ENCODE results near the gene LEMD3.

The LEMD3 gene

DNA sequence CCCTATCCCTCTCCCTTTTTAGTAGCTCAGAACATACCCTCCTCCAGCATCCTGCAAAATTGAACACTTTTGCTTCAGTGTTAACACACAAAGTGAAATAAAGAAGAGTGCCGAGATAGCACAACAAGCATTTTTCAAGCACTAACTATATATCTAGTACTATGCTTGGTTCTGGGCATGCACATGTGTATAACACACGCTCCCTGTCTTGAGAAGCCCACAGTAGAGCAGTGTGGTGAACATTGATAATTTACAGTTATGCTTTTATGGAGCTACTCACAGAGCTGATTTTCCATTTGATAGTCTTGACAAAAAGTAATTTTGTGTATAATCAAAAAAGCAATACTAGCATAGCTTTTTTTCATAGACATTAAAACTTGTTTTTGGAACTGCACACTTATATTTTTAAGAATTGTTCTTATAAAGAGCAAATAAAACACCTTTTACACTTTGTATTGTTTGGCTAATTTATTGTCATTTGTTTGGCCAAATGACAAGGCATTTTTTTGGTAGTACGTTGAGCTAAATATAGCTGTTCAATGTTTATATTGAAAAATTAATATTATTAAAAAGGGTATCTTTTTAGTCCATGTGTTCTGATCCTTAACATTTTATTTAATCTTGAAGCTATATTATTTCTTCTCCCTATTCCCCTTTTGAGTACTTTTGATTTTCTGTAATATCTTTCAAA lies 39.7 kb downstream of the LEMD3 start:
- Histone ChIP-seq H3K79me2 (ENCODE audit: control insufficient read depth, insufficient read depth, low read length, unreplicated experiment) (peaks cover 26% of the 10 kb centered on the region), H2AFZ (ENCODE audit: low read length, unreplicated experiment) (no peak overlapping the region), H3K36me3 (ENCODE audit: insufficient read depth, low read length) (no peaks in the 10 kb centered on the region), H3K27me3 (ENCODE audit: insufficient read depth, low read length) (no peaks in the 10 kb centered on the region), H3K27ac (ENCODE audit: low read depth, low read length) (no peak overlapping the region), H3K4me1 (ENCODE audit: control insufficient read depth, insufficient read depth, low read length, unreplicated experiment) (no peaks in the 10 kb centered on the region), H3K4me3 (ENCODE audit: low read depth, low read length) (no peak overlapping the region)

DNA sequence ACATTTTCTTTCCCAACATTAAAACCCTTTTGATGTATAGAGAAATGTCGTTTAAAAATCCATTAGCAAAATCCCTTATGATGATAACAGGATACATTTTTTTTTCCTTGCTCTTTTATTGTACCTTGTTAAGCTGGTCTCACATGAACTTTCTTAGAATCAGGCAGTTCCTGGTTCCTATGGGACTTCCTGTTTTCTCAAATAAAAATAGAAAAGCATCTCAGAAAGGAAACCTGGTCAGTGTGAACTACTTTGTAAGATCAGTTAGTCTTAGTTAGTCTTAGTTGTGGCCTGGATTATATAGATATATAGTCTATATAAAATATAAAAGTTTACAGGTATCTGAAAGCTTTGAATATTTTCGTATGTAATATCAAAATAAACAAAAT lies 40.3 kb downstream of the LEMD3 start:
- peaks cover 26% of the 10 kb centered on the region for H3K79me2 ChIP-seq (ENCODE audit: control insufficient read depth, insufficient read depth, low read length, unreplicated experiment)
- H3K4me3 ChIP-seq (ENCODE audit: low read depth, low read length), result no peak overlapping the region
- no peak overlapping the region for H2AFZ ChIP-seq (ENCODE audit: low read length, unreplicated experiment)
- H3K27me3 ChIP-seq (ENCODE audit: insufficient read depth, low read length), result no peaks in the 10 kb centered on the region
- H3K27ac ChIP-seq (ENCODE audit: low read depth, low read length), result no peak overlapping the region
- H3K36me3 ChIP-seq (ENCODE audit: insufficient read depth, low read length), result no peaks in the 10 kb centered on the region
- H3K4me1 ChIP-seq (ENCODE audit: control insufficient read depth, insufficient read depth, low read length, unreplicated experiment), result no peaks in the 10 kb centered on the region

DNA sequence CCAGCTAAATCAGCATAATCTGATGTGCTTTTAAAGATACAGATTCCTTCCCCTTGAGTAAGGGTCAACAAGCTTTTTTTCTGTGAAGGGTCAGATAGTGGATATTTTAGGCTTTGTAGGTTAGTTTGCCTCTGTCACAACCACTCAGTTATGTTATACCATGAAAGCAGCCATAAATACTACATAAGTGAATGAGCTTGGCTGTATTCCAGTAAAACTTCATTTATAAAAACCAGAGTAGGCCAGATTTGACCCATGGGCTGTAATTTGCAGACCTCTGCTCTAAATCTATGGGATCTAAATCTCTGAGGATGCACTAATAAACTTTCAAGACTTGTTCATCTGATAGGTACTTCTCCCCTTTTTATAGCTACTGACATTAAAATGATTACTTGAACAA lies 47.7 kb downstream of the LEMD3 start:
- Histone ChIP-seq H3K4me1 (ENCODE audit: control insufficient read depth, insufficient read depth, low read length, unreplicated experiment) (no peaks in the 10 kb centered on the region), H3K36me3 (ENCODE audit: insufficient read depth, low read length) (peaks cover 36% of the 10 kb centered on the region), H2AFZ (ENCODE audit: low read length, unreplicated experiment) (no peak overlapping the region), H3K79me2 (ENCODE audit: control insufficient read depth, insufficient read depth, low read length, unreplicated experiment) (no peaks in the 10 kb centered on the region), H3K27ac (ENCODE audit: low read depth, low read length) (no peak overlapping the region), H3K27me3 (ENCODE audit: insufficient read depth, low read length) (no peaks in the 10 kb centered on the region), H3K4me3 (ENCODE audit: low read depth, low read length) (no peak overlapping the region)

DNA sequence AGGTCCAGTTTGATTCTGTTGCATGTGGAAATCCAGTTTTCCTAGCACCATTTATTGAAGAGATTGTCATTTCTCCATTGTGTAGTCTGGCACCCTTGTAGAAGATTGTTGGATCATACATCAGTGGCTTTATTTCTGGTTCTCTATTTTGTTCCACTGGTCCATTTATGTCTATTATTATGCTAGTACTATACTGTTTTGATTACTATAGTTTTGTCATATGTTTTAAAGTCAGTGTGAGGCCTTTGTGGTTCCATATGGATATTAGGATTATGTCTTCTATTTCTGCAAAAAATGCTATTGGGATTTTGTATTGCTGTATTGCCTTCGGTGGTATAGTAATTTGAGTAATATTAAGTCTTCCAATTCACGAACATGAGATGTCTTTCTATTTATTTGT lies 51.4 kb downstream of the LEMD3 start:
- H3K4me3 ChIP-seq (ENCODE audit: low read depth, low read length), result no peak overlapping the region
- no peak overlapping the region for H2AFZ ChIP-seq (ENCODE audit: low read length, unreplicated experiment)
- H3K79me2 ChIP-seq (ENCODE audit: control insufficient read depth, insufficient read depth, low read length, unreplicated experiment), result no peaks in the 10 kb centered on the region
- no peak overlapping the region for H3K27ac ChIP-seq (ENCODE audit: low read depth, low read length)
- H3K27me3 ChIP-seq (ENCODE audit: insufficient read depth, low read length), result no peaks in the 10 kb centered on the region
- H3K4me1 ChIP-seq (ENCODE audit: control insufficient read depth, insufficient read depth, low read length, unreplicated experiment), result no peaks in the 10 kb centered on the region
- peaks cover 52% of the 10 kb centered on the region for H3K36me3 ChIP-seq (ENCODE audit: insufficient read depth, low read length)

DNA sequence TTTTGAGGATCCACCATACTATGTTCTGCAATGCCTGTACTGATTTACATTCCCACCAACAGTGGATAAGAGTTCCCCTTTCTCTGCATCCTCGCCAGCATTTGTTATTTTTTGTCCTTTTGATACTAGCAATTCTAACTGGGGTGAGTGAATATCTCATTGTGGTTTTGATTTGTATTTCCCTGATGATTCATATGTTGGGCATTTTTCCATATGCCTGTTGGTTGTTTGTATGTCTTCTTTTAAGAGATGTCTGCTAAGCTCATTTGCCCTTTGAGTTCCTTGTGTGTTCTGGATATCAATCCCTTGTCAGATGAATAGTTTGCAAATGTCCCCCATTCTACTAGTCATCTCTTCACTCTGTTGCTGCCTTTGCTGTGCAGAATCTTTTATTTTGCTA lies 60.1 kb downstream of the LEMD3 start:
- Histone ChIP-seq H3K4me3 (ENCODE audit: low read depth, low read length) (no peak overlapping the region), H3K27me3 (ENCODE audit: insufficient read depth, low read length) (no peaks in the 10 kb centered on the region), H3K36me3 (ENCODE audit: insufficient read depth, low read length) (peaks cover 21% of the 10 kb centered on the region), H3K4me1 (ENCODE audit: control insufficient read depth, insufficient read depth, low read length, unreplicated experiment) (peaks cover 13% of the 10 kb centered on the region), H3K79me2 (ENCODE audit: control insufficient read depth, insufficient read depth, low read length, unreplicated experiment) (peaks cover 11% of the 10 kb centered on the region), H2AFZ (ENCODE audit: low read length, unreplicated experiment) (no peak overlapping the region), H3K27ac (ENCODE audit: low read depth, low read length) (no peak overlapping the region)

DNA sequence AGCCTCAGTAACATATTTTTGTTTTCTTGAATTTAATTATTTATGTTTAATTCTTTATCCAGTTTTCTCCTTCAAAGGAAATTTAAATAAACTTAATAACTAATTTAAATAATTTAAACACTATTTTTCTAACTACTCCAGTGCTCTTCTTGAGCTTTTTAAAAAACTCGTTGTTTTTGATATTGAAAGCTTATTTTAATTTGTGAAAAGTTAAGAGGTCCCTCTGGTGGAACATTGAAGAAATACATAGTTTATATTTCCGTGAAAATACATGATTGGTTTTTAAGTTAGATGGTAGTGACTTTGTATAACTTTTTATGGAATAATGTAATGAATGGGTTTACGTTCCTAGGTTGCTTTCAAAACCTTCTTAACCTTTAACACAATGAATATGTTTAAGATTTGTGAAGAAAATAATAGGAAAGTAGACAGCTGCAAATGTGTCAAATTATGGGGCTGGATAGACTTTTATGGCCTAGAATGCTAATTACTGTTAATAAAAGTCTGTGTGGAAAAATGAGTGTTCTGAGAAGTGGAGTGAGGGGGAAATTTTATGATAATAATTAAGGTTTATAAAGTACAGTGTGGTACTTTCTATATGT lies 63.2 kb downstream of the LEMD3 start:
- H3K4me3 ChIP-seq (ENCODE audit: low read depth, low read length), result peak overlapping the region; percentile 47; the same call in 1 of the 2 replicates
- H3K36me3 ChIP-seq (ENCODE audit: insufficient read depth, low read length), result peaks cover 15% of the 10 kb centered on the region
- no peak overlapping the region for H2AFZ ChIP-seq (ENCODE audit: low read length, unreplicated experiment)
- H3K27me3 ChIP-seq (ENCODE audit: insufficient read depth, low read length), result no peaks in the 10 kb centered on the region
- H3K79me2 ChIP-seq (ENCODE audit: control insufficient read depth, insufficient read depth, low read length, unreplicated experiment), result peaks cover 11% of the 10 kb centered on the region
- peaks cover 13% of the 10 kb centered on the region for H3K4me1 ChIP-seq (ENCODE audit: control insufficient read depth, insufficient read depth, low read length, unreplicated experiment)
- H3K27ac ChIP-seq (ENCODE audit: low read depth, low read length), result no peak overlapping the region

DNA sequence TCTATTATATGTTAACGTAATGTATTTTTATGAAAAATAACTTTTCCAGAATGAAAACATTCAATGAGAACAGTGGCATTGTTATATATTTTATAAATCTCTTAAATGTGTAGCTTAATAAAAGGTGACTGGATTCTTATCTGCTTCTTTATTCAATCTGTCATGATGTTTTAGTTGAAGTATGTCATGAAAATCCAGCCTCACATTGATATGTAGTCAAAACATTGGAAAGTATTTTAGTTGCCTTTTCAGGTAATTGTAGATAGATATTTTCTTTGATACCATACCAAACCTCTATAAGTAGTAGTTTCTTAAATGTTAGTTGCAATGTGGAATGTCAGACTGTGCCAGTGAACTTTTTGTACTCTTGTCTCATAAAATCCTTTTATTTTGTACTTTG lies 67.8 kb downstream of the LEMD3 start:
- Histone ChIP-seq H2AFZ (ENCODE audit: low read length, unreplicated experiment) (no peak overlapping the region), H3K27ac (ENCODE audit: low read depth, low read length) (no peak overlapping the region), H3K36me3 (ENCODE audit: insufficient read depth, low read length) (peaks cover 6% of the 10 kb centered on the region; the same call in 1 of the 2 replicates), H3K4me1 (ENCODE audit: control insufficient read depth, insufficient read depth, low read length, unreplicated experiment) (peaks cover 1% of the 10 kb centered on the region), H3K79me2 (ENCODE audit: control insufficient read depth, insufficient read depth, low read length, unreplicated experiment) (peaks cover 6% of the 10 kb centered on the region), H3K27me3 (ENCODE audit: insufficient read depth, low read length) (no peaks in the 10 kb centered on the region), H3K4me3 (ENCODE audit: low read depth, low read length) (no peak overlapping the region)

DNA sequence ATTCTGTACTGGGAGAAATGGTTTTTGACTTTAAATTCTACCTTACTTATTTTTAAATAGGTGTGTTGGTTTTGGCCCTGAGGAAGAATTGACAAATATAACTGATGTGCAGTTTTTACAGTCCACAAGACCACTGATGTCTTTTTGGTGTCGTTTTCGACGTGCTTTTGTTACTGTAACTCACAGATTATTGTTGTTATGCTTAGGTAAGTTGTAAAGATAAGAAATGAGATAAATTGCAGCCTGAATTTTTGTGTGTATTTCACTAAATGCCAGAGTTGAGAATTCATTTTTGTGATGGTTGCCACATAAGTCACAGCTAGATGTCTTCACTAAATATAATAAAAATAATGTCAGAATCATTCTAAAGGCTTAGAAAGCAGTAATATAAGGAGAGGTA lies 69.2 kb downstream of the LEMD3 start:
- no peaks in the 10 kb centered on the region for H3K27me3 ChIP-seq (ENCODE audit: insufficient read depth, low read length)
- peaks cover 7% of the 10 kb centered on the region; the same call in 1 of the 2 replicates for H3K36me3 ChIP-seq (ENCODE audit: insufficient read depth, low read length)
- H3K4me1 ChIP-seq (ENCODE audit: control insufficient read depth, insufficient read depth, low read length, unreplicated experiment), result no peaks in the 10 kb centered on the region
- no peaks in the 10 kb centered on the region for H3K79me2 ChIP-seq (ENCODE audit: control insufficient read depth, insufficient read depth, low read length, unreplicated experiment)
- H2AFZ ChIP-seq (ENCODE audit: low read length, unreplicated experiment), result no peak overlapping the region
- no peak overlapping the region for H3K4me3 ChIP-seq (ENCODE audit: low read depth, low read length)
- no peak overlapping the region for H3K27ac ChIP-seq (ENCODE audit: low read depth, low read length)

DNA sequence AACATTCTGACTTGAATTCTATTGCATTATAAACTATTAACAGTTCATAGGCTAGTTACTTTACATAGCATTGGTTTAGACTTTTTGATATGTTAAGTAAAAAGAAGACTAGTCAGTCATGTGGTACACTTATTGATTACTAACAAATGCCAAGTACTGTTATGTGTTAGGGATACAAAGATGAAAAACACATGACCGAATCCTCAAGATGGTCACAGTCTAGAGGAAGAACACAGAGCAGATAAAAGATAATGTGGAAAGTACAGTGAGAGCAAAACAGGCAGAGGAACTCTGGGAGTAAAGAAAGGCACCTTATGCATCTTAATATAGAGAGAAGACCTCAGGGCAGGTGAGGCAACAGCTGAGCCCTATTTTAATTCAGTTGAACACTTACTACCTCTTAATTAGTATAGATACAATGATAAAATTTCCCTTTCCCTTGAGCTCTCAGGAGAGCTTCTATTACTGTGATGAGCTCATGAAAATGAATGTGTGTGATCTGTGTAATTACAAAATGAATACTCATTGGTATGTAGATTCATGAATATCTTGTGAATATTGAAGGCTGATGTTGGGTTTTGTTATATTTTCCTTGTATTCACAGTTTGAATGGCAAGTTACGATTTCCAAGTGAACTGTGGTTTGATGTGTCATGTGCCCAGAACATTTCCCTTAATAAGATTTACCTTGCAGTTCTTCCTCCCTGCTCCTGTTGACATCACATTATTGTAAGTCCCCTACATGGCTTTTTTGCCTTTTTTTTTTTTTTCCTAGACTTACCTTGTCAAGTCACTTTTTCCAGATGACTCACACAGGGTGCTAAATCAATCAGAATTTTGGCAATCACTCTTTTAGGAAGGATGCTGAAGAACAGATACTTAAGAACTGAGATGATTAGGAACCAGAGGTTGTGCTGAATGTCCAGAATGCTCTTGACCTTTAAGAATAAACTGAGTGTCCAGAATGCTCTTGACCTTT lies 79.6 kb downstream of the LEMD3 start:
- H3K27ac ChIP-seq (ENCODE audit: low read depth, low read length), result no peak overlapping the region
- H3K27me3 ChIP-seq (ENCODE audit: insufficient read depth, low read length), result no peaks in the 10 kb centered on the region
- no peak overlapping the region for H3K4me3 ChIP-seq (ENCODE audit: low read depth, low read length)
- peaks cover 12% of the 10 kb centered on the region; the same call in 1 of the 2 replicates for H3K36me3 ChIP-seq (ENCODE audit: insufficient read depth, low read length)
- H2AFZ ChIP-seq (ENCODE audit: low read length, unreplicated experiment), result no peak overlapping the region
- H3K79me2 ChIP-seq (ENCODE audit: control insufficient read depth, insufficient read depth, low read length, unreplicated experiment), result no peaks in the 10 kb centered on the region
- H3K4me1 ChIP-seq (ENCODE audit: control insufficient read depth, insufficient read depth, low read length, unreplicated experiment), result no peaks in the 10 kb centered on the region

DNA sequence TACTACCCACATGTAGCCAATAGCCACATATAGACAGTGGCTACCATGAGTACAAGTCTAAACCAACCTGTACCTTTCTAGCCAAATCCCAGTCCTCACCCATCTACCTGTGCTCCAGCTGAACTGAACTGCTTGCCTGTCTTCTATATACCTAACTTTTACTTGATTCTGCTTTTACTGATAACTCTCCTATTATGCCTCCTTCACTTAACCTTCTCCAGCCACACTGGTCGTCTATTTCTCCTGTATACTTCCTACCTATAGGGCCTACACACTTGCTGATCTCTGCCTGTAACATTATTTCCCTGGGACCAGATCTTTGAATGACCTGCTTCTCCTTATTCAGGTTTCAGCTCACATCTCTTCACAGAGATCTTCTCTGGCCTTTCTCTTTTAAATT lies 83.1 kb downstream of the LEMD3 start:
- H3K27ac ChIP-seq (ENCODE audit: low read depth, low read length), result no peak overlapping the region
- H3K4me3 ChIP-seq (ENCODE audit: low read depth, low read length), result no peak overlapping the region
- H3K36me3 ChIP-seq (ENCODE audit: insufficient read depth, low read length), result no peaks in the 10 kb centered on the region
- no peaks in the 10 kb centered on the region for H3K4me1 ChIP-seq (ENCODE audit: control insufficient read depth, insufficient read depth, low read length, unreplicated experiment)
- no peak overlapping the region for H2AFZ ChIP-seq (ENCODE audit: low read length, unreplicated experiment)
- no peaks in the 10 kb centered on the region for H3K79me2 ChIP-seq (ENCODE audit: control insufficient read depth, insufficient read depth, low read length, unreplicated experiment)
- H3K27me3 ChIP-seq (ENCODE audit: insufficient read depth, low read length), result no peaks in the 10 kb centered on the region

Data from ACC112 (cell line).